Spleen (tissue), 7 donors: ENCODE data around the gene ECD.
"Not testable (repeated sequence)": the region's sequence is repeated elsewhere in the genome, so short reads cannot be mapped to it uniquely, and the experiment has no call there.

Experiments
- CTCF ChIP-seq, 11 experiments: fragments of 200-600 bp in 7 of 11; fragments of 450-650 bp in 4 of 11; sonication (generic) in 4 of 11; IDR thresholded peaks in 8 of 11; conservative IDR thresholded peaks in 3 of 11; 1 replicate in 7 of 11; 2 replicates in 4 of 11; pipeline versions ENCODE4 v1.4.0 to v1.8.0; 2016 to 2021; ENCODE audit warnings: antibody characterized with exemption in 11 of 11, inconsistent platforms in 4 of 11, mild to moderate bottlenecking in 1 of 11
- POLR2A ChIP-seq, 3 donors: fragments of 450-650 bp; IDR thresholded peaks; one replicate each; pipeline ENCODE4 v1.5.1; 2017; ENCODE audit warnings: antibody characterized with exemption in 3 of 3, mild to moderate bottlenecking in 1 of 3
- POLR2AphosphoS5 ChIP-seq, 3 donors: sonication (generic); formaldehyde crosslinking; IDR thresholded peaks; one replicate each; pipeline ENCODE4 v1.5.1; 2017; ENCODE audit warnings: antibody characterized with exemption in 3 of 3
- donor health status: DM: no; HTN: no; CAD: no; lungs with moderate emphysema.
- donor health status: DM: no; HTN: no; CAD: no.
- donor health status: DM: no; HTN: no; CAD: no.

- not testable (repeated sequence) for TF ChIP-seq POLR2A (IDR thresholded peaks at IDR 0.05); CTCF (IDR thresholded peaks at IDR 0.05 in 8 of 11, conservative IDR thresholded peaks at IDR 0.05 in 3 of 11); POLR2AphosphoS5 (IDR thresholded peaks at IDR 0.05)
Measured at GRCh38 chr10:73109248-73109652, 58.6 kb downstream of the ECD start.
